Measurements from ENCODE around the gene ZSWIM3.
"Not testable (repeated sequence)": the region's sequence is repeated elsewhere in the genome, so short reads cannot be mapped to it uniquely, and the experiment has no call there.

Gene ZSWIM3

GRCh38 chr20:45861221-45862075 lies 4.0 kb downstream of the ZSWIM3 start:
- no peak for DNase-seq

GRCh38 chr20:45863543-45864470 lies 6.4 kb downstream of the ZSWIM3 start:
- no peak for DNase-seq

- DNase-seq = no peak
These were observed 9.0 kb downstream of the ZSWIM3 start for GRCh38 chr20:45866454-45866853.

- DNase-seq = no peak
These were observed 9.9 kb downstream of the ZSWIM3 start for GRCh38 chr20:45867136-45867818.

GRCh38 chr20:45867819-45868176 lies 10.4 kb downstream of the ZSWIM3 start:
- no peak for DNase-seq

GRCh38 chr20:45872626-45873025 lies 15.2 kb downstream of the ZSWIM3 start:
- no peak for DNase-seq

- DNase-seq = no peak
These were observed 16.1 kb downstream of the ZSWIM3 start for GRCh38 chr20:45873409-45874103.

GRCh38 chr20:45874104-45874481 lies 16.7 kb downstream of the ZSWIM3 start:
- DNase-seq = not testable (repeated sequence)

- no peak for DNase-seq
These were observed 17.2 kb downstream of the ZSWIM3 start for GRCh38 chr20:45874576-45874975.

- DNase-seq = no peak
These were observed 20.8 kb downstream of the ZSWIM3 start for GRCh38 chr20:45878076-45878761.

- peak; percentile 96 to 99 (median 97) for DNase-seq
These were observed 23.8 kb downstream of the ZSWIM3 start, which contains the start of gene ZSWIM1 for GRCh38 chr20:45880988-45881788. ZSWIM1 (plus strand) TSS chr20:45881227; CDS start chr20:45882593, 1,366 bp downstream.

- no peak for DNase-seq
These were observed 25.2 kb downstream of the ZSWIM3 start for GRCh38 chr20:45882469-45883099.

GRCh38 chr20:45883100-45883469 lies 25.7 kb downstream of the ZSWIM3 start:
- no peak for DNase-seq

GRCh38 chr20:45886590-45887345 lies 29.4 kb downstream of the ZSWIM3 start:
- no peak for DNase-seq

- DNase-seq = no peak
These were observed 29.9 kb downstream of the ZSWIM3 start, which contains the start of gene SPATA25 for GRCh38 chr20:45887346-45887715. SPATA25 (minus strand) TSS chr20:45887622; CDS start chr20:45887590, 32 bp downstream.

GRCh38 chr20:45888681-45889080 lies 31.3 kb downstream of the ZSWIM3 start:
- no peak for DNase-seq

GRCh38 chr20:45890077-45890984 lies 32.9 kb downstream of the ZSWIM3 start:
- DNase-seq = peak in 5 of 6 experiments; percentile 20 to 54 (median 38)

Measured in stimulated activated naive CD4-positive, alpha-beta T cell (primary cell).